Activated CD8-positive, alpha-beta memory T cell treated with anti-CD3 and anti-CD28 coated beads for 36 hours (primary cell): ENCODE results near the gene CDH4. TPM values are rescaled to one million over a fixed set of nuclear protein-coding genes. Genes with fewer than 3 reads are reported as not detected.

Experiments
- CTCF ChIA-PET: fragments of 350-600 bp; sonication (Branson Sonifier 250); formaldehyde crosslinking; loops from one replicate; lab custom pipeline; 2021; ENCODE audit warnings: antibody characterized with exemption; lab: Charles Lee
- POLR2A ChIA-PET: fragments of 350-600 bp; sonication (Branson Sonifier 250); formaldehyde crosslinking; loops from one replicate; lab custom pipeline; 2021; ENCODE audit warnings: antibody characterized with exemption; lab: Charles Lee
- total RNA-seq, 2 experiments: library from RNA; stranded (reverse); gene quantifications; one replicate each; pipeline ENCODE4 v1.2.3, GENCODE V29; 2021

Gene CDH4
- total RNA-seq, 2 experiments from 2014 or later: not detected

DNA sequence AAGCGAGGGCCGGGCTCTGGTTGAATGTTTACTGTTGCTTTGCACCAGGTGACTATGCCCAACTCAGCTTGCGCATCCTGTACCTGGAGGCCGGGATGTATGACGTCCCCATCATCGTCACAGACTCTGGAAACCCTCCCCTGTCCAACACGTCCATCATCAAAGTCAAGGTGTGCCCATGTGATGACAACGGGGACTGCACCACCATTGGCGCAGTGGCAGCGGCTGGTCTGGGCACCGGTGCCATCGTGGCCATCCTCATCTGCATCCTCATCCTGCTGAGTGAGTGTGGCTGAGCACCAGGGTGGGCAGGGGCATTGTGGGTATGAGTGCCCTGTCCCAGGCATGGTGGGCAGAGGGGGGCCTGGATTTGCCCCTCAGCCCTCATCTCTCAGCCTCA, 677.5 kb downstream of the CDH4 start:
- ChIA-PET CTCF (no interaction called here), POLR2A (no interaction called here)

DNA sequence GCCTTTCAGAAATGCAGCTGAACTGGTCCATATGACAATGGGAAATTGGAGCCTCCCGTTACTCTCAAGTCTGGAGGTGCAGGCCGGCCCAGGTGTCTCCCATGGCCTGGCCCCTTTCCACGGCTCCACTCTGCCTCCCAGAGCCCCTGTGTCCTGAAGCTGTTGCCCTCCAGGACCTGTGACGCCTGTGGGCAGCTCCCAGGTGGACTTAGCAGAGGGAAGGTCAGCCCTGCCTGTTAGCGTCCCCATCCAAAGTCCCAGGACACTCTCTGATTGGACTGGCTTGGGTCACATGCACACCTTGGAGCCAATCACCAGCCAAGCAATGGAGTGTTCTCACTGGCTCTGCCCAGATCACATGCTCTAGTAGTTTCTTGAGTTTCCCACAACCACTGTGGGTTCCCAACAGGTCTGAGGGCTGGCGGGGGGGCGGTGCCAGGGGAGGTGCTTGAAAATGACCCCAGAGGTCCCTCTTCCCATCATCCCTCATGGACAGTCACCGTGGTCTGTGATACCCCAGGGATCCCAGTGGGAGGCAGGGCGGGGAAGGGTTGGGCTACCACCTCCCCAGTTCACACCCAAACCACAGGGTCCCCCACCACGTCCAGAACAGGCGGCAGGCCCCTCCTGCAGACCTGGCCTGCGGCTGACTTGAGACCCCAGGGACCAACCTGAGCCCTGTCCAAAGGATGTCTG, 678.1 kb downstream of the CDH4 start:
- ChIA-PET POLR2A (no interaction called here), CTCF (no interaction called here)

DNA sequence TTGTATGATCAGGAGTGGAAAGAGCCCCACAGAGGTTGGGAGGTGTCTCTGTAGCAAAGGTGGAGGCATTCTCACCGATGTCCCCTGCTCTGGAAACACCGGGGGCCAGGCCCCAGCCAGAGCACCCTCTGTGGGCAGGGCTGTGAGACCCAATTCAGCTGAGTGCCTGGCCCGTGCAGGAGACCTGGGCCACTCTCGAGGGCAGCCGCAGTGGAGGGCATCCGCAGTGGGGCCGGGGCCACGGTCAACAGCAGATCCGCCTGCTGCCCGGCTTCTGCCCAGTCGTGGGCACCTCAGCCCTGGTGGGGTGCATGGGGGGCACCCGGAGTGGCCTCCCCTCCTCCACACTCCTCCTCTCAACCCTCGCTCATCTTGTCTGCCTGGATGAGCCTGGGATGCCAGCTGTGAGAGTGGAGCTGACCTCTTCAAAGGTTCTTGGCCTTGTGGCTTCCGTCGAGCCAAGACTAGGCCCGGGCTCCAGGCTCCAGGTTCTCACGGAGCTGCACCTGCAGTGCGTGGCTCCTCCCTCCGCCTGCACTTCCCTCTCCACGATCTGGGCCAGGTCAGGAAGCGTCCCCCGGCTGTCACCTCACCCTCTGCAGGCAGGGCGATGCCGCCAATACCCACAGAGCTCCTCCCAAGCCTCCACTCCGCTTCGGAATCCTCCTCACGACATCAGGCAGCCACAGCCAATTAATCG, 678.9 kb downstream of the CDH4 start:
- ChIA-PET POLR2A (no interaction called here), CTCF (no interaction called here)

DNA sequence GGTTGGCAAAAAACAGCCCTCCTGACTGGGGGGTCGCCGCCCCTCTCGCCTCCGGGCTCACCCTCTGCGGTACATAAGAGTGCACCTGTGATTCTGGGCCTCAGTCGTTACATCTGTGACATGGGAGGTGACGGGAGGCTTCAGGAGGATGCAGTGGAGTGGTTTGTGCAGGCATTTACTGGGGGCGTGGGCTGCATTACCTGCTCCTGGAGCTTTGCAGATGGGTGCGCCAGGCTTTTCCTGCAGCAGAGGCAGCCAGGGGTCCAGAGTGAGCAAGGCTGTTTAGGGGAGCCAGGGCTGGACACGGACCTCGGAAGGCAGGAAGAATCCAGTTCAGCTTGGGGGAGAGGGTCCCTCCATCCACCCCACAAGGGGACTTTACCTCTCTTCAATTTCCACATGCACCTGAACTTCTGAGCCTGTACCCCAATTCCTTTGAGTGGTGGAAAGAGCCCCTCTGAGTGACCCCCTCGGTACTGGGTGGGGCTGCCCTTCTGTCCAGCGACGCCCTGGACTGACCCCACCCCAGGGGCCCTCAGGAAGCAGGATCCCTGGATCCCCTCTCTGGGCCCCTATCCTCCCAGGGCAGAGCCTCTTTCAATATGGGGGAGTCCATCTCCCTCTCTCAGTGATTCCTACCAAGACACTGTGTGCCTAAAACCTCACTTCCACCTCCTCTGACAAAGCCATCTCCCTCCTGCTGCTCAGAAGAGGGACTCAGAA, 679.6 kb downstream of the CDH4 start:
- POLR2A ChIA-PET: no interaction called here
- CTCF ChIA-PET: no interaction called here

DNA sequence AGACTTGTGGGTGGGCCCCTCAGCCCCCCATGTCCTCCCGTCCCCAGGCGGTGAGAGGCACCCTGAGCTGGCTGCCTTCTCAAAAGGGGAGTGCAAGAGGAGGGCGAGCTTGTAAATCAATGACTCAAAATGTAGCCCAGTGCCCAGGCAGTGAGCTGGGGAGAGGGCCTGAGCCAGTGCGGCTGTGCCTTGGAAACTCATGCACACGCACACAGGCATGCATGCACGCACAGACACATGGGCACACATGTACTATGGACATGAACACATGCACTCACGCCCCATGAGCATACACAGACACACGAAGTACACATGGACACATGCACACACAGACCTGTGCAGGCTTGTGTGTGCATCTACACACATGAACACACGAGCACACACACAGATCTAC, 680.1 kb downstream of the CDH4 start:
- CTCF ChIA-PET: no interaction called here

DNA sequence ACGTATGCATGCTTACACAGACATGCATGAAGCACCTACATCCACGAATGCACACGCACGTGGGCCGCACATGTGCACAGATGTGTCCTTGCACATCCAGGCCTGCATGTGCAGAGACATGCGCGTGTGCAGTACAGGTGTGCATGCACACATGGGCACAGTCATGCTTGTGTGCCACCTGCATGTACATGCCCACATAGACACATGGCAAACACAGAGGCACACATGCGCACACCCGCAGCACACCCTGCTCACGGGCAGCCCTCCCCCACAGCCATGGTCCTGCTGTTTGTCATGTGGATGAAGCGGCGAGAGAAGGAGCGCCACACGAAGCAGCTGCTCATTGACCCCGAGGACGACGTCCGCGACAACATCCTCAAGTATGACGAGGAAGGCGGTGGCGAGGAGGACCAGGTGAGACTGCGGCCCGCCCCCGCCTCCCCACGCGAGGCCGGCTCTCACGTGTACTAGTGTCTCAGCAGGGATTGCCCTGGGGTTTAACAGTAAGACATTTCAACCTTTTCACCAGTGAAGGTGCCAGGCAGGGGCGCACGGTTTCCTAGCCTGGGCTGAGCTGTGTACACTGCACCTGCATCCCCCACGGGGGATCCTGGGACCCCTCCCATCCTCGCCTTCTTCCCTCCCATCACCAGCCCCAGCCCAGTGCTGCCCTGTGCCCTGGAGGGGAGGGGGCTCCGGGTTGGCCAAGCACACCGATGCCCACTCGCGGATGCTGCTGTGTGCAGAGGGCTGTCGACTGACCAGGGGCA, 680.8 kb downstream of the CDH4 start:
- ChIA-PET CTCF (no interaction called here), POLR2A (no interaction called here)

More for the DNA sequence above, 680.1 kb downstream of the CDH4 start:
- POLR2A ChIA-PET: no interaction called here

DNA sequence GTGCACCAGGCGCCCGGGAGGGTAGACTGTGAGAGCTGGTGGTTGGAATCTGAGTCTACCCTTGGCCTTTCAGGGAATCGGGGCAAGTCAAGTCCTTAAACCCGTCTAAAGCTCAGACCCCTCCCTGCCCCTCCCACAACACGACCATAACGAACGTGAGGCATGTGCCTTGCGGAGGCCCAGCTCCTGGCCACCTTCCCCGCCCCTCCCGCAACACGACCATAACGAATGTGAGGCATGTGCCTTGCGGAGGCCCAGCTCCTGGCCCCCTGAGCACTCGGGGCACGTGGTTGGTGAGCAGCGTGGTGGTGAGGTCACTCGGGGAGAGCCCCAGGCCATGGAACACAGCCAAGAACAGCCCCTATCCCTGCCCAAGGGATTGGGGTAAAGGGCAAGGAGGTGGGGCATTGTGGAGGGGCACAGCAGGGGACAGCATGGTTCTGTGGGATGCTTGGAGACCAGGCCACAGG, 681.5 kb downstream of the CDH4 start:
- ChIA-PET POLR2A (no interaction called here), CTCF (no interaction called here)

DNA sequence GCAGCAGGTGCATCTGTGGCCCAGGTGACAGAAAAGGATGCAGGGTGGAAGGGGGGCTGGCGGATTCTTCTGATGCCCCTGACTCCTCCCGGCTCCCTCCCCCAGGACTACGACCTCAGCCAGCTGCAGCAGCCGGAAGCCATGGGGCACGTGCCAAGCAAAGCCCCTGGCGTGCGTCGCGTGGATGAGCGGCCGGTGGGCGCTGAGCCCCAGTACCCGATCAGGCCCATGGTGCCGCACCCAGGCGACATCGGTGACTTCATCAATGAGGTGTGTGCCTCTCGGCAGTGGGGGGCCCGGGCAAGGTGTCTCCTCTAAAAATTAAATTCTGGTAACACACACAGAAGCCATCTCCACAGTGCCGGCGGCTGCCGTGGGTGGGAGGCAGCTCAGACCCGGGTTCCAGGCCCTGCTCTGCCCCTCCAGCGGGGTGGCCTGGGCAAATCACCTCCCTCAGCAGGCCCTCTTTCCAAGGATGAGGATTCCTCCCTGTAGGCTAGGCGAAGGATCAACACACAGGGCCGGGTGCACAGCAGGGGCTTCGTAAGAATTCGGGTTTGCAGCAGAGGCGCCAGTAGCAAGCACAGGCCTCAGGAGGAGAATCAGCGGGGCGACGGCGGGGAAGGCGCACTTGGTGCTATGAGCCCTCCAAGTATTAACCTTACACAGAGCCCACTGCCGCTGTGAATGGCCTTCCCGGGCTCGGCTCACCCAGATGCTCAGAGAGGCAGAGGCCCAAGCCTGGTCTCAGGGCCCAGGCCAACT, 682.1 kb downstream of the CDH4 start:
- POLR2A ChIA-PET: no interaction called here
- CTCF ChIA-PET: no interaction called here

DNA sequence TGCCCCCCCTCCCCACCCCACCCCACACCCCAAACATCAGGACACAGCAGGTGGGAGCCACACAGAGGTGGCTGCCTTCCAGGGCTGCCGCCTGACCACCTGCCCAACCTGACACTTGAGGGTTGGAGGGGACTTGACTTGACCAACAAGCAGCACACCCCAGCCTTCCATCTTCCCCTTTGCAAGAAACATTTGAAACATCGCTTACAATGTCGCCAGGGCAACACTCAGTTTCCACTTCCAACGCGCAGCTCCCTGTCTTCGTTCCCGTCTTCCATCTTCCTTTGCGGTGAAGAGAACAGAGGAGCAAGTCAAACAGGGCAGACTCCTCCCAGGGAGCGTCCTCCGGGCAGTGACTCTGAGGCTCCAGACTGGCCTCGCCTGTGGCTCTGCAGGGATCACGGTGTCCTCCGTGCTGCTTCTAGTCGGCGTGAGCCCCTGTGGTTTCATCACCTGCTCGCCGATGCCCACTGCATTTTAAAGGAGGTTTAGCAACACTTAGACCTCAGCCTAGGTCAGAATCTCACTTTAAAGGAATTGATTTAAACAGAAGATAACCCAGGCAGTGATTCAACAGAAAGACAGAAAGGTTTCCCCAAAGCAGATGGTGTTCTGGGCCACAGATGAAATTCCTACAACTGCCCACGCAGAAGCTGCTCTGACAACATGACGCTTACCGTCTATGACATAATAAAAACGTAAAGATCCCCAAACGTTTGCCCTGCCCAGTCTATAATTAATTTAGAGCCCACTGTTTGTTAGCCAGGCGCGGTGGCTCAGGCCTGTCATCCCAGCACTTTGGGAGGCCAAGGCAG, 682.9 kb downstream of the CDH4 start:
- ChIA-PET CTCF (no interaction called here), POLR2A (no interaction called here)

DNA sequence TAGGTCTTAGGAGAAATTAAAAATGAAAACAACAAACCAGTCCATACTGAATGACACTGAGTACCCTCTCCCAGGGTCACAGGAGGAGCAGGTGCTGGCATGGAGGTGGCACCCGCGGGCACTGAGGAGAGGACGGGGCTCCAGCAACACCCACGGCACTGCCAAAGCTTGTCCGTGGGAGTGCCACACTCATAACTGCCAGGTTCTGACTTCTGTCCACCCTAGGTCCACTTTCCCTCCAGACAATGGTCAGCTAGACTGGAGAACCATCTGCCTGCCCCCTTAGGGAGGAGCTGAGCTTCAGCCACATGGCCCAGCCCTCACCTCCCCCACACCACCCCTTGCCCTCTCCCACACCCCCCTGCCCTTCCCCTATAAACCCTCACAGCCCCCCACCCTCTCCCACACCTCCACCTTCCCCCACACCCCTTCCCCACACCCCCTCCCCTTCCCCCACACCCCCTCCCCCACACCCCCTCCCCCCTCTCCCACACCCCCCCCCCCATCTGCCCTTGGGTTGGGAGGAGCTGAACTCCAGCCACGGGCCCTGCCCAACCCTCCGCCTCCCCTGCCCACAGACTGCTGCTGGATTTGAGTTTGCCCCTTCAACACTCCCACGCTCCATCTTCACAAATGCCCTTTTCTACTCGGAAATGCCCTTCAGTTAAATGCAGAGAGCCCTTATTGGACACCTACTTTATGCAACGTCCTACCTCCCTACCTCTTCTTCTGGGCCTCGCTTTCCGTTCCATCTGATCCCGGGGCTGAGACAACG, 684.1 kb downstream of the CDH4 start:
- POLR2A ChIA-PET: no interaction called here

DNA sequence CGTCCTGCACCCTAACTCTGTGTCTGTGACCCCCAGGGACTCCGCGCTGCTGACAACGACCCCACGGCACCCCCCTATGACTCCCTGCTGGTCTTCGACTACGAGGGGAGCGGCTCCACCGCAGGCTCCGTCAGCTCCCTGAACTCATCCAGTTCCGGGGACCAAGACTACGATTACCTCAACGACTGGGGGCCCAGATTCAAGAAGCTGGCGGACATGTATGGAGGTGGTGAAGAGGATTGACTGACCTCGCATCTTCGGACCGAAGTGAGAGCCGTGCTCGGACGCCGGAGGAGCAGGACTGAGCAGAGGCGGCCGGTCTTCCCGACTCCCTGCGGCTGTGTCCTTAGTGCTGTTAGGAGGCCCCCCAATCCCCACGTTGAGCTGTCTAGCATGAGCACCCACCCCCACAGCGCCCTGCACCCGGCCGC, 684.7 kb downstream of the CDH4 start:
- POLR2A ChIA-PET: no interaction called here
- CTCF ChIA-PET: interaction anchor here (0.5 kb wide), 1 partner anchor 383 kb away, joined by 5 read pairs; no protein-coding TSS in a partner anchor

More for the DNA sequence above, 684.1 kb downstream of the CDH4 start:
- CTCF ChIA-PET: no interaction called here

DNA sequence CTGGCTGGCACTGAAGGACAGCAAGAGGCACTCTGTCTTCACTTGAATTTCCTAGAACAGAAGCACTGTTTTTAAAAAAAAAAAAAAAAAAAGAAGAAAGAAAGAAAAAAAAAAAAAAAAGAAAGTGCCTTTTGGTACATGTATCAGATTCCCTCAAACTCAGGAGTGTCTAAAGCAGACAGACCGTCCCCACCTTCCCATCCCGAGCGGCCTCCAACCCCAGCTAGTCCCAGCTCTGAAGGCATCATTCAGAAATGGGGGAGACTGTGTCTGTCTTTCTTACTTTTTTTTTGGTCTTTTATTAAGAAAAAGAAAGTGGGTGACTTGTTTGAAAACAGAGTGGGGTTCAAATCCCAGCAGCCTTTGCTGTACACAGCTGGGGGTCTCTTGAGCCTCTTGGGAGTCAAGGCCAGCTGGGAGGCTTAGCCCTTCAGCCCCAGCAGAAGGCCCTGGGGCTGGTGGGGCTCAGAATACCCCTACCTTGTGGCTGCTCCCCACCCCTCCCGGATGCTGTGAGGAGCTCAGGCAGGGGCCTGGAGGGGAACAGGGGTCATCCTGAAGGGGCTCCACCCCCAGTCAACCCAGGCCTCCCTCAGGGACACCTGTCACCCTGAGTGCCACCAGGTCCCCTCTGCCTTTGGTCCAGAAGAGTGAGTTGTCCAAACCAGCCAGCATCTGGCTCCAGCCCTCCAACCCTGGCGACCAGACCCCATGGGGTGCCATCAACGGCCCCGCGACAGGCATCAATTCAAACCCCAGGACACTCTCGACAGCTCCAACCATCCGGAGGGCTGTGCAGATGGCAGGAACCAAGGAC, 685.3 kb downstream of the CDH4 start:
- ChIA-PET POLR2A (no interaction called here), CTCF (interaction anchor here (0.5 kb wide), 1 partner anchor 382 kb away, joined by 5 read pairs; no protein-coding TSS in a partner anchor)

DNA sequence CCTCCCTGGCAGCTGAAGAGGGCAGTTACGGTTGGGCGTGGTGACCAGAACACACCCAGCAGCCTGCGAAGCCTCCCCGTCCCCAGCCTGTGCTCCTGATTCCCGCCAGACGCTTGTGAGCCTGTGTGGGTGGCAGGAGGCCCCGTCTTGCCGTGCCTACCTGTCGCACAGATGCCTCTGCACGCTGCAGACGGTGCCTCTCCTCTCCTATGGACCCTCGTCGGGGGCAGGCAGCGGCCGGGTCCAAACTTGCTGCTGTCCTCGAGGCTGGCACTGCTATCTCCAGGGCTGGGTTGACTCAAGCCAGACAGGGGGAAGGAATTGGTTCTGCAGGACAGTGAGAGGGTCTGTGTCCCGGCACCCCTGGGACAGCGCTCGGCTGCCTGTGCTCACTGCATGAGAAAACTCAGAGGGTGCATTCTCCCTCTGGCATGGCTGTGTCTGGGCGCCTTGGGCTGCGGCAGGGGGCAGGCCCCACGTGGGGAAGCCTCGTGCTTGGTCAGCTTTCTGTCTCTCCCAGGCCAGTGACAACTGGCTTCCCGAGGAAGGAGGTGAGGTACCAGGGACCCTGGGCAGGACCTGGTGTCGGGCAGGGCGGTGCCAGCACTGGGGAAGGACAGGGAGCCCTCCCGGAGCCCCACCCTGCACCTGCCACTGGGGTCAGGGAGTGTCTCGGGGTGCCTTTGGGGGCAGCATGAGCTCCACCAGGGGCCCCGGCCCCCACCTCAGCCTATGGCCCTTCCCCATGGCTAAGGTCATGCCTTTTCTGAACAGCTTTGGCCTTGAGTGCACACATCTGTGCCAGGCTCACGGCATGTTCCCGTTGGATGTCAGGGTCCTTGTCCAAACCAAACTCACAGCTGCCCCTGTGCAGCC, 686.1 kb downstream of the CDH4 start:
- POLR2A ChIA-PET: no interaction called here

DNA sequence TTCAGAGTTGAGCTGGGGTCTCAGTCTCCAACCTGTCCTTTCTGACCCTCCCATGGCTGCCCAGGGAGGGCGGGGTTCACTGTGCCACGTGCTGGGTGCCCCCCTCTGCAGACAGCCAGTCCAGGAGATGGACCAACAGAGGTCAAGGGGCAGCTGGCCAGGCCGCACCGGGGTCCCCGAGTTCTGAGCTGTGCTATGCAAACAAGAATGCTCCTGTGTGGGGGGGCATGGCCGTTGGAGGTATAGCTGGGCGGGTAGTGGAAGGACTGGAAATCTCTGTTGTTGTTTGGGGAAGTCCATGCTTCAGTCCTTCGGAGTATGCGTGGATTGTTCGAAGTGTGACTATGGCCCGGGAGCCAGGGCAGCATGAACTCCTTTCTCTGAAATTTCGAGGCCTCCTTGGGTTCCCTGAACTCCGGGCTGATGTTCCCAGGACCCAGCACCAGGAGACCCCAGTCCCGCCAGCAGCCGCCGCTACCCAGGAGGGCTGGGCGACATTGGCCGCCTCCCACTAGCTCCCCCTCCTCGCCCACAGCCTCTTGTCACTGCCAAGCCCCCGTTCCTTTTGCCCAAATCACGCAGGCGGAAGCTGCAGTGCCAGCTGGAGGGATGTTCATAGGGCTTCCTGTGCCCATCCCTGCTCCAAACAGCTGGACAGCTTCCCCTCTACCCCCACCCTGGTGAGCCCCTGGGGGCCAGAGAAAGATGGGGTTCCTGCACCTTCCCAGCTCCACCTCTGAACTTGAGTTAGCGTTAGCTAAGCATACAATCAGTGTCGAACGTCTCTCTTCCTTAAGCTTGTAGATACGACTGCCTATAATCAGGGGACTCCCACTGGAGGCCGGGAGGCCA, 687.0 kb downstream of the CDH4 start:
- ChIA-PET POLR2A (no interaction called here), CTCF (no interaction called here)

More for the DNA sequence above, 686.1 kb downstream of the CDH4 start:
- CTCF ChIA-PET: no interaction called here
